HG03095 (cell line): ENCODE results near the gene ALLC.

Source experiments
- ATAC-seq: cut with Tn5 transposase; IDR thresholded peaks from one replicate; pipeline ENCODE4 v1.9.1; 2021; ENCODE audit warnings: moderate library complexity; ENCODE audit not compliant: unreplicated experiment

The ALLC gene

GRCh38 chr2:3742743-3743508 lies 84.9 kb downstream of the ALLC start:
- ATAC-seq = no peak

DNA sequence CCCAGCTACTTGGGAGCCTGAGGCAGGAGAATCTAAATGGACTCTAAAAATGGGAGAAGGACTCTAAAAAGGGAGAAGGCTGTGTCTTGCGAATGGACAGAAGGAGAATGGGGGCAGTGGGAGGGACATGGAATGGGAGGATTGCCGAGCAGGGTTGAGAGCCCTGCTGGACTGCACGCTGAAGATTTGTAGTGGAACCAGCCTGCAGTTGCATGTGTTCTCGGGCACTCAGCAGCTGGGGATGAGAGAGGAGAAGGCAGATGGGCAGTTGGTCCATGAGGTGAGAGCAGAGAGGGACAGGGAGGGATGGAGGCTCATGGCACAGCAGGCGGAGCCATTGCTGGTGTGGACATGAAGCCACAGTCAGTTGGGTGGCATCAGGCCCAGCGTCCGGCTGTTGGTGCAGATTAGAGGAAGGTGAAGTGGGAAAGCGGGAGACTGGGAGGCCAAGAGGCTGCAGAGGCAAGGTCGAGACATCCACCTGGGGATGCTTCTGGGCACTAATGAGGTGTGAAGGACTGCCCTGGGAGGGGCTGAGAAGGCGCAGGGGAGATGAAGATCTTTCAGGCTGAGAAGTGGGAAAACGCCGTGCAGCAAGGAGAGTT lies 86.1 kb downstream of the ALLC start:
- ATAC-seq = no peak

GRCh38 chr2:3745920-3746319 lies 87.9 kb downstream of the ALLC start:
- no peak for ATAC-seq

DNA sequence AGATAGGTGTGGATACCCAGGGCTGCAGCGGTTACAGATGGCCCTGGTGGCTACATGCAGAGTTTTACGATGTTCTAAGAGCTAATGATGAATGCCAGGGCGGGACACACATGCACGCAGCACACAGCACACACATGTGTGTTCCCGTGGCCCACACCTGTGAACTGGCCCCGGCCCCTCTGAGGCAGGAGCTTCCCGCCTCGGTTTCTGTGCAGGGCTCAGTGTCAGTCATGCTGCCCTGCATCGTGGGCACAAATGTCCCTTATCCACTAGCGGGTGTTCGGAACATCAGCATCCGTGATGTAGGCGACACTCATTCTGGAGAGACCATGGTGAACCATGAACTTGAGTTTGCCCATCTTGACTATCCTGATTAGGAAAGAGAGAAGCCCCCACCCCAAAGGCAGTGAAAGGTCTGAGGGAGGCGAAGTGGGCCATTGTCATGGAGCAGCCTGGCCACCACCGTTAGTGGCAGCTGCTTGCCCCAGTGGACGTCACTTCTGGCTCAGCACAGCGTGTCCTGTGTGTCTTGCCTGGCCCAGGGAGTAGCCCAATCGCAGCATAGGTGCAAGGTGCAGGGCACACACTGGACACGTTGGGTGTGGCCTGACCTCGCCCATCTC lies 89.1 kb downstream of the ALLC start:
- no peak for ATAC-seq

- ATAC-seq = no peak
Observed at GRCh38 chr2:3747826-3748225, 89.8 kb downstream of the ALLC start.

DNA sequence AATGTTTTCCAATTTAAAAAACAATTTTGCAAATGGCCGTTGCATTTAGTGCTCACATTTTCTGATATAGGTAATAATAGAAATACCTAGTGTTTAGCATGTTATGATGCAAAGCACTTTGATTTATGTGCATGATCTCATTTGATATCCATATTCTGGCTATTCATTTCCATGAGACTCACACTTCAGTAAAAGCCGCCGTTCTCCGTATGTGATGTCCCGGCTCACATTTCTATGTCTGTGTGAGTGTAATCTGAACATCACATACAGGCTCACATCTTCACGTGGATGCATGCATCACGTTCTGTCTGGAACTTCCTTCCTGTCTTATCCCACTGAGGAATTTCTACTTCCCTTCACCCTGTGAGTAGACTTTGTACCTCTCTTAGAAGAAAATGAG lies 91.2 kb downstream of the ALLC start:
- no peak for ATAC-seq

GRCh38 chr2:3751251-3751650 lies 93.3 kb downstream of the ALLC start:
- no peak for ATAC-seq

DNA sequence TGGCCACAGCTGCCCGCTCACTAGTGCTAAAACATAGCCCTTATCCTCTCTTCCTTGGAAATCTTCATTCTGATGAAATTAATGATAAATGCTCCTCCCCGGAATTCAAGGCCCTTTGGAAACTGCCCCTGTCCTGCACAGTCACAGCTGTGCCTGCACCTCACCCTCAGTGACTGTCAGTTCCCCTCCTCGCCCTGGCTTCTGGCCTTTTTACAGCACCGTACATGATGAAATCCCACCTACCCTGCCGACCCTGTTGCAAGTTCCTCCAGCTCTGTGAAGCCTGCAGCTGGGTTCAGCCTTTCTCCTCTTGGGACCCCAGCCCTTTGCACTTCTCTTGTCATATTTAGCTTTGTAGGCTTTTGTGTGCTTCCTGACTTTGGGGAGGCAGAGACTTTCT lies 93.8 kb downstream of the ALLC start:
- ATAC-seq = no peak
